Mononuclear cell (primary cell): ENCODE results near the gene KIFAP3. TPM values are rescaled to one million over a fixed set of nuclear protein-coding genes. Genes with fewer than 3 reads are reported as not detected.
"Not testable (repeated sequence)": the region's sequence is repeated elsewhere in the genome, so short reads cannot be mapped to it uniquely, and the experiment has no call there.

Source experiments
- H3K27me3 ChIP-seq: 2 replicates; pipeline ENCODE4 v1.6.0; 2011; ENCODE audit warnings: low read length, control low read depth; ENCODE audit not compliant: insufficient read depth
- H3K4me1 ChIP-seq: 2 replicates; pipeline ENCODE4 v1.5.1; 2011; ENCODE audit warnings: mild to moderate bottlenecking, low read length, control low read depth; ENCODE audit not compliant: insufficient read depth
- H3K4me3 ChIP-seq: 2 replicates; pipeline ENCODE4 v1.5.1; 2011; ENCODE audit warnings: mild to moderate bottlenecking, low read length, moderate library complexity
- H3K9me3 ChIP-seq: 2 replicates; pipeline ENCODE4 v1.5.1; 2011; ENCODE audit warnings: low read depth, mild to moderate bottlenecking, control low read depth, low read length
- total RNA-seq: library from RNA; depleted of rRNA; stranded (reverse); fragments of >200 nt; gene quantifications from one replicate; pipeline ENCODE4 v1.2.3, GENCODE V29; 2012

KIFAP3 gene
- total RNA-seq, 1 donor = 23.6 TPM

DNA sequence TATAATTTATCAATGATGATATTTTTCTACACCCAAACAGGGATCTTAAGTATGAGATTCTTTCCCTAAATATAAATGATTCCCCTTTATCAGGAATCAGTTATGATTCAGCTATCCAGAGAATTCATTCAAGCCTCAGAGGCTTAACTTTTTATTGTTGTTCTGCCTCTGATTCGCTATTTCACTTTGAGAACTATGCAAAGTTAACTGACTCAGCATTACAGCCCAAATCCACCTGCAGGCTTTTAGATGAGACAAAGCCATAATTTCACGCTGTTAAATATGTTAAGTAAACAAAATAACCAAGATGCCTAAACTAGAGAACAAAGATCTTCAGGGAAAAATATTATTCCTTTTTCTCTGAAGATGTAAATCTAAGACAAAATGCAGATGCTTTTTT lies 189.3 kb downstream of the KIFAP3 start:
- H3K4me3 ChIP-seq = no peak overlapping the region
- peaks cover 3% of the 10 kb centered on the region for H3K4me1 ChIP-seq
- no peaks in the 10 kb centered on the region for H3K9me3 ChIP-seq
- H3K27me3 ChIP-seq = no peaks in the 10 kb centered on the region

DNA sequence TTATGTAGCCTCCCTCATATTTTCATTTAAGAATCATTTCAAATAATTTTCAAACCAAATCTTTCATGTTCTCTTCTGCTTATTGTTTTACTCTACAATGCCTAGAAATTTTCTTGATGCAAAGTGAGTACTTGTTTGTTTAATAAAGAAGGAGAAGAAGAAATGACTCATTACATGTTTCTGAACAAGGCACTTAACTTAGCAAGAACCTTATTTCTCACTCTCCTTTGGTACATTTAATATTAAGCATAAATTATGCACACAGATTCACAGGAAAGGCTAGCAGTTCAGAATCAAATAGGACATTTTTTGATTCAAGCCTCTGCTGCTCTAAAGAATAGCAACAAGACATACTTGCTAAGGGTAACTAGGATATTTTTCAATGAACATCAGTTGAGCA lies 189.9 kb downstream of the KIFAP3 start:
- Histone ChIP-seq H3K27me3 (no peaks in the 10 kb centered on the region), H3K4me3 (no peak overlapping the region), H3K9me3 (no peaks in the 10 kb centered on the region), H3K4me1 (no peaks in the 10 kb centered on the region)

DNA sequence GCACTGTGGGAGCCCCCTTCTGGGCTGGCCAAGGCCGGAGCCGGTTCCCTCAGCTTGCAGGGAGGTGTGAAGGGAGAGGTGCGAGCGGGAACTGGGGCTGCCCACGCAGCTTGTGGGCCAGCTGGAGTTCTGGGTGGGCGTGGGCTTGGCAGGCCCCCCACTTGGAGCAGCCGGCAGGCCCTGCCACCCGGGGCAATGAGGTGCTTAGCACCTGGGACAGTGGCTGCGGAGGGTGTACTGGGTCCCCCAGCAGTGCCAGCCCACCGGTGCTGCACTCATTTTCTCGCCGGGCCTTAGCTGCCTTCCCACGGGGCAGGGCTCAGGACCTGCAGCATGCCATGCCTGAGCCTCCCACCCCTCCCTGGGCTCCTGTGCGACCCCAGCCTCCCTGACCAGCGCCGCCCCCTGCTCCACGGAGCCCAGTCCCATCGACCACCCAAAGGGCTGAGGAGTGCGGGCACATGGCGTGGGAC lies 192.4 kb downstream of the KIFAP3 start:
- H3K4me3 ChIP-seq = no peak overlapping the region
- no peaks in the 10 kb centered on the region for H3K9me3 ChIP-seq
- H3K27me3 ChIP-seq = no peaks in the 10 kb centered on the region
- H3K4me1 ChIP-seq = peaks cover 5% of the 10 kb centered on the region

DNA sequence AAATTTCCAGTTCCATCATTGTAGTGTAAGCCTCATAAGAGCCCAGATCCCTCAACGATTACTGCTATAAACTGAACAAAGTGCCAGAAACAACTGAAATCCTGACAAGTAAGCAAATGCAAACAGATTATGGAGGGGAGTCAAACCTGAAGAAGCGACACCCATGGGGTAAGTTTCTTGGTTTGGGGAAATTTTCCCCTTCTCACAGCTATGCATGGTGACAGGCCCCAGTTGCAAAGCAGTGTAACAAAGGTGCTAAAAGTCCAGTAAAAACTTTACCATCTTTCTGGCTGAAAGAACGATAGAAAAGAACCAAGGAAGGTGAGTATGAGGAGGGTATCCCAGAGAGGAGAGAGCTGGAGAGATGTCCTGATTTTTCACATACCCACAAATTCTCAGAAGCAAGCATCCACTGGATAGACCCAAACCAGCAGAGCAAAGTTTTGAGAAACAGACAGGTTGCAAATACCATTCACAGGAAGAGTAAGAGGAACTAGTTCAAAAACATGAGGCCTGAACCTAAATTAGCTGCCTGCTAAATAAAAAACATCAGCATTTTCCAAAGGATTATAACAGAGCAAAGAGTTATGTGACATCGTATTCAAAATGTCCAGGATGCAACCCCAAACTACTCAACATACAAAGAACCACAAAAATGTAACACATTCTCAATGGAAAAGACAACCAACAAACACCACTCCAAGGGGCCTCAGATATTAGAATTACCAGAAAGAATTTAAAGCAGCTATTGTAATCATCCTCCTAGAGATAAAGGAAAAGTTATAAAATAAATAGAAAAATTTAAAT lies 195.3 kb downstream of the KIFAP3 start:
- Histone ChIP-seq H3K4me1 (peaks cover 5% of the 10 kb centered on the region), H3K27me3 (no peaks in the 10 kb centered on the region), H3K9me3 (no peaks in the 10 kb centered on the region), H3K4me3 (no peak overlapping the region)

DNA sequence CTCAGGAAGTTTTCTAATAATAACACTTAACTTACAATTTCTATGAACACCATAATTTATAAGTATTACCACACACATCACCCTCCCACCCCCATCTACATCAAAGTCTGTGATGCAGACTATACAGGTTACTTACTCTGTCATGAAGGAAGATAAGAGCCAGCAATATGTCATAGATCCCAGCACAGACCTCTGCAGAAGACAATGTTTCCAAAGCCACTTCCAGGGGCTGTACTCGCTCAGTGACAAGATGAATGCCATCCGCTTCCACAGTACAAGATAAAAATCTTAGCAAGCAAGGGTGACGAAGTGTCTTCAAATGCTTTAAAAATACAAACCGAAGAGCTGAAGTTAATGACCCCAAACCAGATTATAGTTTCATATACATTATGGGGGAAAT lies 196.0 kb downstream of the KIFAP3 start:
- Histone ChIP-seq H3K4me1 (peaks cover 5% of the 10 kb centered on the region), H3K4me3 (no peak overlapping the region), H3K27me3 (no peaks in the 10 kb centered on the region), H3K9me3 (no peaks in the 10 kb centered on the region)

DNA sequence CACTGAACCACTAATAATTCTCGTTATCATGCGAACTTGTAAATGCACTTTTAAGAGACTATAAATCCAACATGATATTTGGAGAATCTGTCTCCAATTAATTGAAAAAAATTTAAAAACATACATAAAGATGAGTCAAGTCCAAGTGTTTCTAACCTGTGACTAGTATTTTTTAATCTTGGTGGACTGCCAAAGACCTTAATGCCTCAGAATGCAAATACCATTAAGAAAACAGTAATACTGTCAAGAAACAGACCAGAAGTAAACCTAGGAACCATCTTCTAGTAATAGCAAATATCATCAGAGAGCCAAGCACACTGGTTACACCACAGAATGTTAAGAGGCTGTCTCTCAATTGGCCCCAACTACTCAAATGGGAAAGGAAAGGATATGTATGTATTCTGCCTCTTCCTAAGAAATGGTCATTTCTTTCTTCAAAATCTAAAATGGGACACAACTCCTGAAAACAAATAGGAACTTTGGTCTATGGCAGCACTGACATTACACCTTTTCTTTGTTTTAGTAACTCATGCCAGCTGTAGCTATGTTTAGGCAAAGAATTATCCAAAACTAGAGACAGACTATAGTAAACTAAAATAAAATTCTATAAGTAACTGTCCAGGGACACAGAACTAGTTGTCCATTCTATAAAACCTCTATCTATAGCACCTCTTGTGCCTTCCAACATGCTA lies 196.5 kb downstream of the KIFAP3 start:
- peaks cover 5% of the 10 kb centered on the region for H3K4me1 ChIP-seq
- no peak overlapping the region for H3K4me3 ChIP-seq
- no peaks in the 10 kb centered on the region for H3K27me3 ChIP-seq
- H3K9me3 ChIP-seq = no peaks in the 10 kb centered on the region

DNA sequence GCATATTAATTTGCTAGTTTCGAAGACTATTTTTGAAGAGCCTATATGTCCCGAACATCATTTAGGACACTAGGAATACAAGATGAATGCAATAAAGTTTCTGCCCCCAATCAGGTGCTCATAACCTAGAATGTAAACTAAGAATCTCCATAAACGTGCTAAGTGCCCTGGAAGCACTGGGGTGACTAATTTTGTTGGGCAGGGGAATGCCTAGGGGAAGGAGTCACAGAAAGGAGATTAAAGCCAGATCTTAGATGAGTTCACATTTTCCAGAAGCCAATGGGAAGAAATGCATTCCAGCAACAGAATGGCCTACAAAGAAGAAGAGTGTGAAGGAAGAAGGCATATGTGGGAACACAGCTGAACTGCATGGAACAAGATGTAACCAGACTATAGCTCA lies 200.3 kb downstream of the KIFAP3 start:
- H3K9me3 ChIP-seq = no peaks in the 10 kb centered on the region
- peaks cover 4% of the 10 kb centered on the region for H3K4me1 ChIP-seq
- no peak overlapping the region for H3K4me3 ChIP-seq
- H3K27me3 ChIP-seq = no peaks in the 10 kb centered on the region

DNA sequence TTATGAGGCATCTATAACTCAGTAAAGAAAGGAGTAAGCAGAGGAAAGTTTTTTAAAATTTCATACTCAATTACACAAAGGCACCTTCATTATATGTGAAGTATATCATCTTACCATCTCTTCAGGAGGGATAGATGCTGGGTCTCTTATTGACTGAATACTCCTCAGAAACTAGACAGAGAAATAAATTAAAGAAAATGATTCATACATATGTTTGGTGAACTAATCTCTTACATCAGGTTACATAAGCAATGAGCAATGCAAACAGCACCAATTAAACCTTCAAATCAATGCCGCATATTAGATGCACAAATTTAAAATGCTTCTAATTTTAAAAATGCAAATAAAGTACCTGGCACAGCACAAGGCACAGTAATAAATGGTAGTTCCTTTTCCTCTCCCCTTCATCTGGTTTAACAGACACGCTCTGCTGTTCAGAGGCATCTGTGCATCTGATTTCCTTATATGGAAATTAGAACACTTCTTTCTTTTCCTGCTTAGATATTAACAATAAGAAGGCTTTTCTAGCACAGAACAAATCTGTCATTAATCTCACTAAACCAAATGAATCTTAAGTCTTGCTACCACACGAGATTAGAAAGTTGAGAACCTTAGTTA lies 200.8 kb downstream of the KIFAP3 start:
- Histone ChIP-seq H3K4me1 (no peaks in the 10 kb centered on the region), H3K9me3 (no peaks in the 10 kb centered on the region), H3K27me3 (no peaks in the 10 kb centered on the region), H3K4me3 (no peak overlapping the region)

DNA sequence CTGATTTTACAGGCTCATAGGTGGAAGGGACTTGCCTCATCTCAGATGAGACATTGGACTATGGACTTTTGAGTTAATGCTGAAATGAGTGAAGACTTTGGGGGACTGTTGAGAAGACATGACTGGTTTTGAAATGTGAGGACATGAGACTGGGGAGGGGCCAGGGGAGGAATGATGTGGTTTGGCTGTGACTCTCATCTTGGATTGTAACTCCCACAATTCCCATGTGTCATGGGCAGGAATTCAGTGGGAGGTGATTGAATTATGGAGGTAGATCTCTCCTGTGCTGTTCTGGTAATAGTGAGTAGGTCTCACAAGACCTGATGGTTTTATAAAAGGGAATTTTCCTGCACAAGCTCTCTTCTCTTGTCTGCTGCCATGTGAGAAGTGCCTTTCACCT lies 201.6 kb downstream of the KIFAP3 start:
- Histone ChIP-seq H3K4me3 (no peak overlapping the region), H3K27me3 (no peaks in the 10 kb centered on the region), H3K9me3 (no peaks in the 10 kb centered on the region)

DNA sequence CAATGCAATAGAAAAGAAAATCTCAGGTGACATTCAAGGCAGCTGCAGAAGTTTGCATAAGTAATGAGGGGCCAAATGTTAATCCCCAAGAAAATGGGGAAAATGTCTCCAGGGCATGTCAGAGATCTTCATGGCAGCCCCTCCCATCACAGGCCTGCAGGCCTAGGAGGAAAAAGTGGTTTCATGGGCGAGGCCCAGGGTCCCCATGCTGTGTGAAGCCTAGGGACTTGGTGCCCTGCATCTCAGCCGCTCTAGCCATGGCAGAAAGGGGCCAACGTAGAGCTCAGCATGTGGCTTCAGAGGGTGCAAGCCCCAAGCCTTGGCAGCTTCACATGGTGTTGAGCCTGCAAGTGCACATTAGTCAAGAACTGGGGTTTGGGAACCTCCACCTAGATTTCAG lies 202.5 kb downstream of the KIFAP3 start:
- H3K9me3 ChIP-seq, H3K4me1 ChIP-seq, H3K4me3 ChIP-seq, H3K27me3 ChIP-seq: not testable (repeated sequence)

More for the DNA sequence above, 201.6 kb downstream of the KIFAP3 start:
- H3K4me1 ChIP-seq = no peaks in the 10 kb centered on the region

Other genes with a start within 250 kb of the KIFAP3 start
- gene SCYL3, start 180.8 kb downstream of the KIFAP3 start, total RNA-seq = 4.1 TPM
- gene NTMT2, start 71.3 kb upstream of the KIFAP3 start, total RNA-seq = not detected